BLaER1 (cell line): ENCODE data around the gene C2orf76.

Experiments
- H3K27ac ChIP-seq: shearing (Covaris generic); formaldehyde crosslinking; 2 replicates; pipeline ENCODE4 v1.8.1; 2022
- H3K27me3 ChIP-seq: shearing (Covaris generic); formaldehyde crosslinking; 2 replicates; pipeline ENCODE4 v1.8.1; 2022
- H3K36me3 ChIP-seq: shearing (Covaris generic); formaldehyde crosslinking; 2 replicates; pipeline ENCODE4 v1.8.1; 2022
- H3K4me1 ChIP-seq: shearing (Covaris generic); formaldehyde crosslinking; 2 replicates; pipeline ENCODE4 v1.8.1; 2022
- H3K4me2 ChIP-seq: shearing (Covaris generic); formaldehyde crosslinking; 2 replicates; pipeline ENCODE4 v1.8.1; 2022
- H3K4me3 ChIP-seq: shearing (Covaris generic); formaldehyde crosslinking; 2 replicates; pipeline ENCODE4 v1.8.1; 2022
- H3K9ac ChIP-seq: shearing (Covaris generic); formaldehyde crosslinking; 2 replicates; pipeline ENCODE4 v1.8.1; 2022
- H3K9me3 ChIP-seq: shearing (Covaris generic); formaldehyde crosslinking; 2 replicates; pipeline ENCODE4 v1.8.1; 2022
- H4K20me1 ChIP-seq: shearing (Covaris generic); formaldehyde crosslinking; 2 replicates; pipeline ENCODE4 v1.8.1; 2022
- Cebpa-rat ChIP-seq: shearing (Covaris generic); IDR thresholded peaks from 2 replicates; pipeline ENCODE4 v1.8.1; 2022

Gene C2orf76

GRCh38 chr2:119276864-119277263 lies 89.8 kb downstream of the C2orf76 start:
- no peak for TF ChIP-seq Cebpa-rat
- H3K27me3 ChIP-seq: no peaks in the 10 kb centered on the region
- H3K4me2 ChIP-seq: no peak overlapping the region
- no peaks in the 10 kb centered on the region for H3K4me1 ChIP-seq
- no peaks in the 10 kb centered on the region for H4K20me1 ChIP-seq
- H3K27ac ChIP-seq: no peak overlapping the region
- 0 out of 2 replicates have a peak, but pooled peaks cover 4% of the 10 kb centered on the region for H3K9me3 ChIP-seq
- H3K36me3 ChIP-seq: no peaks in the 10 kb centered on the region
- H3K9ac ChIP-seq: no peak overlapping the region
- H3K4me3 ChIP-seq: no peak overlapping the region

GRCh38 chr2:119267604-119268003 lies 99.0 kb downstream of the C2orf76 start:
- H3K4me3 ChIP-seq: no peak overlapping the region
- no peaks in the 10 kb centered on the region for H3K27me3 ChIP-seq
- no peaks in the 10 kb centered on the region for H4K20me1 ChIP-seq
- H3K36me3 ChIP-seq: 0 out of 2 replicates have a peak, but pooled peaks cover 5% of the 10 kb centered on the region
- H3K9me3 ChIP-seq: peaks cover 8% of the 10 kb centered on the region
- no peak for TF ChIP-seq Cebpa-rat
- no peak overlapping the region for H3K9ac ChIP-seq
- H3K27ac ChIP-seq: no peak overlapping the region
- peak overlapping the region; percentile 59 for H3K4me2 ChIP-seq
- peaks cover 18% of the 10 kb centered on the region for H3K4me1 ChIP-seq

GRCh38 chr2:119266091-119266589 lies 100.5 kb downstream of the C2orf76 start:
- no peak for TF ChIP-seq Cebpa-rat
- Histone ChIP-seq H4K20me1 (no peaks in the 10 kb centered on the region), H3K4me3 (no peak overlapping the region), H3K9ac (no peak overlapping the region), H3K36me3 (0 out of 2 replicates have a peak, but pooled peaks cover 8% of the 10 kb centered on the region), H3K27me3 (no peaks in the 10 kb centered on the region), H3K9me3 (peaks cover 5% of the 10 kb centered on the region), H3K4me1 (peaks cover 18% of the 10 kb centered on the region), H3K27ac (no peak overlapping the region), H3K4me2 (no peak overlapping the region)

DNA sequence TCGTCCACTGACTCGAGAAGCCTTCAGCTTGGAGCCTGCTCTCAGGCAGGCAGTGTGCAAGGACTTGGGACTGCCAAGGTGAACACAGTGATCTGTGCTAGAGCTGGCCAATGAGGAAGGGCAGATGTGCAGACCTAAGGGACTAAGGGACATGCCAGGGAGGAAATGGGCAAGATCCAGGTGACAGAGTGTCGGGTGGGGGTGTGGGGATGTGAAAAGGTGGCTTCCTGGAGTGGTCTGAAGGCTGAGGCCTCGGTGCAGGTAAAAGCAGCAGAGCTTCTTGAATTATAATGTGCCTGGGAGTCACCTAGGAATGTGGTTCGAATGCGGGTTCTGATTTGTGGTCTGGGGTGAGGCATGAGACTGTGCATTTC lies 101.0 kb downstream of the C2orf76 start:
- H3K4me2 ChIP-seq: no peak overlapping the region
- H3K27ac ChIP-seq: no peak overlapping the region
- 0 out of 2 replicates have a peak, but pooled peaks cover 9% of the 10 kb centered on the region for H3K36me3 ChIP-seq
- H3K4me3 ChIP-seq: no peak overlapping the region
- no peaks in the 10 kb centered on the region for H3K27me3 ChIP-seq
- no peak overlapping the region for H3K9ac ChIP-seq
- no peaks in the 10 kb centered on the region for H4K20me1 ChIP-seq
- TF ChIP-seq Cebpa-rat: no peak
- H3K4me1 ChIP-seq: peaks cover 18% of the 10 kb centered on the region
- H3K9me3 ChIP-seq: peaks cover 5% of the 10 kb centered on the region

GRCh38 chr2:119264781-119265692 lies 101.6 kb downstream of the C2orf76 start:
- TF ChIP-seq Cebpa-rat: no peak
- no peaks in the 10 kb centered on the region for H3K27me3 ChIP-seq
- no peaks in the 10 kb centered on the region for H3K9me3 ChIP-seq
- H3K27ac ChIP-seq: no peak overlapping the region
- H3K4me3 ChIP-seq: no peak overlapping the region
- H4K20me1 ChIP-seq: no peaks in the 10 kb centered on the region
- no peak overlapping the region for H3K4me2 ChIP-seq
- no peak overlapping the region for H3K9ac ChIP-seq
- H3K4me1 ChIP-seq: peaks cover 18% of the 10 kb centered on the region
- H3K36me3 ChIP-seq: 0 out of 2 replicates have a peak, but pooled peaks cover 9% of the 10 kb centered on the region

DNA sequence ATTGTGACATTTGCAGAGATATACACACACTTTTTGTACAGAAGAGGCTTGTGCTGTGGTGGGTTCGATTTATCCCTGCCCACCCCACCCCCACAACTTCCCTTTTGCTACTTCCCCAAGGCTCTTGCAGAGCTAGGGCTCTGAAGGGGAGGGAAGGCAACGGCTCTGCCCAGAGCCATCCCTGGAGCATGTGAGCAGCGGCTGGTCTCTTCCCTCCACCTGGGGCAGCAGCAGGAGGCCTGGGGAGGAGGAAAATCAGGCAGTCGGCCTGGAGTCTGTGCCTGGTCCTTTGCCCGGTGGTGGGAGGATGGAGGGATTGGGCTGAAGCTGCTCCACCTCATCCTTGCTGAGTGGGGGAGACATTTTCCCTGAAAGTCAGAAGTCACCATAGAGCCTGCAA lies 103.0 kb downstream of the C2orf76 start:
- no peaks in the 10 kb centered on the region for H3K9me3 ChIP-seq
- TF ChIP-seq Cebpa-rat: no peak
- no peak overlapping the region for H3K9ac ChIP-seq
- H3K27me3 ChIP-seq: no peaks in the 10 kb centered on the region
- 0 out of 2 replicates have a peak, but pooled peaks cover 9% of the 10 kb centered on the region for H3K36me3 ChIP-seq
- H3K27ac ChIP-seq: no peak overlapping the region
- H3K4me3 ChIP-seq: no peak overlapping the region
- H3K4me1 ChIP-seq: peaks cover 18% of the 10 kb centered on the region
- H4K20me1 ChIP-seq: no peaks in the 10 kb centered on the region
- H3K4me2 ChIP-seq: no peak overlapping the region

DNA sequence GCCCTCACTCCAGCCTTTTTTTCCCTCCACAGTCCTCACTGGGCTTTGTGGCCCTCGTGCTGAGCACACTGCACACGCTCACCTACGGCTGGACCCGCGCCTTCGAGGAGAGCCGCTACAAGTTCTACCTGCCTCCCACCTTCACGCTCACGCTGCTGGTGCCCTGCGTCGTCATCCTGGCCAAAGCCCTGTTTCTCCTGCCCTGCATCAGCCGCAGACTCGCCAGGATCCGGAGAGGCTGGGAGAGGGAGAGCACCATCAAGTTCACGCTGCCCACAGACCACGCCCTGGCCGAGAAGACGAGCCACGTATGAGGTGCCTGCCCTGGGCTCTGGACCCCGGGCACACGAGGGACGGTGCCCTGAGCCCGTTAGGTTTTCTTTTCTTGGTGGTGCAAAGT lies 103.6 kb downstream of the C2orf76 start:
- no peaks in the 10 kb centered on the region for H3K27me3 ChIP-seq
- no peaks in the 10 kb centered on the region for H3K9me3 ChIP-seq
- H3K4me3 ChIP-seq: no peak overlapping the region
- no peak overlapping the region for H3K27ac ChIP-seq
- no peak for TF ChIP-seq Cebpa-rat
- no peak overlapping the region for H3K9ac ChIP-seq
- 0 out of 2 replicates have a peak, but pooled peaks cover 9% of the 10 kb centered on the region for H3K36me3 ChIP-seq
- H3K4me1 ChIP-seq: peaks cover 13% of the 10 kb centered on the region
- no peak overlapping the region for H3K4me2 ChIP-seq
- no peaks in the 10 kb centered on the region for H4K20me1 ChIP-seq

GRCh38 chr2:119261493-119262225 lies 105.0 kb downstream of the C2orf76 start:
- Histone ChIP-seq H3K36me3 (peaks cover 19% of the 10 kb centered on the region; the same call in 1 of the 2 replicates), H3K4me3 (no peak overlapping the region), H3K27me3 (no peaks in the 10 kb centered on the region), H3K27ac (no peak overlapping the region), H3K9ac (no peak overlapping the region), H4K20me1 (no peaks in the 10 kb centered on the region), H3K4me1 (peaks cover 6% of the 10 kb centered on the region; the same call in 1 of the 2 replicates), H3K4me2 (no peak overlapping the region), H3K9me3 (no peaks in the 10 kb centered on the region)
- no peak for TF ChIP-seq Cebpa-rat

GRCh38 chr2:119260646-119261492 lies 105.8 kb downstream of the C2orf76 start:
- no peak for TF ChIP-seq Cebpa-rat
- Histone ChIP-seq H3K4me1 (peaks cover 6% of the 10 kb centered on the region; the same call in 1 of the 2 replicates), H3K27ac (no peak overlapping the region), H3K9ac (no peak overlapping the region), H4K20me1 (no peaks in the 10 kb centered on the region), H3K4me3 (no peak overlapping the region), H3K27me3 (no peaks in the 10 kb centered on the region), H3K36me3 (peaks cover 25% of the 10 kb centered on the region), H3K4me2 (no peak overlapping the region), H3K9me3 (no peaks in the 10 kb centered on the region)
